Prostate gland (tissue), 2 donors: Measurements from ENCODE around the gene PPA1. TPM values are rescaled to one million over a fixed set of nuclear protein-coding genes. Genes with fewer than 3 reads are reported as not detected.

Experiments
- DNase-seq: peaks from one replicate; pipeline ENCODE4 v3.0.0-alpha.2; 2019; ENCODE audit warnings: low spot score
- H3K27ac ChIP-seq, 2 donors: fragments of 200-600 bp; sonication (generic); 2 replicates each; pipeline ENCODE4 v1.5.1; 2017 to 2019
- H3K27me3 ChIP-seq: fragments of 200-600 bp; sonication (generic); replicated peaks from 2 replicates; pipeline ENCODE4 v1.5.1; 2019; ENCODE audit not compliant: insufficient read depth
- H3K36me3 ChIP-seq, 2 donors: fragments of 200-600 bp; sonication (generic); 1 replicate in 1 of 2; 2 replicates in 1 of 2; pipeline versions ENCODE4 v1.5.1 to v1.8.1; 2017 to 2019
- H3K4me1 ChIP-seq: fragments of 200-600 bp; sonication (generic); replicated peaks from 2 replicates; pipeline ENCODE4 v1.5.1; 2019
- H3K4me3 ChIP-seq, 2 donors: fragments of 200-600 bp; sonication (generic); 2 replicates each; pipeline ENCODE4 v1.5.1; 2017 to 2019
- H3K9me3 ChIP-seq: fragments of 200-600 bp; sonication (generic); 2 replicates; pipeline ENCODE4 v1.5.1; 2017
- CTCF ChIP-seq, 4 experiments: fragments of 200-600 bp in 2 of 4; fragments of 450-650 bp in 2 of 4; sonication (generic) in 2 of 4; IDR thresholded peaks; 1 replicate in 3 of 4; 2 replicates in 1 of 4; pipeline ENCODE4 v1.5.1; 2016 to 2019; ENCODE audit warnings: antibody characterized with exemption in 4 of 4, mild to moderate bottlenecking in 2 of 4, moderate library complexity in 2 of 4
- POLR2A ChIP-seq: fragments of 450-650 bp; IDR thresholded peaks from one replicate; pipeline ENCODE4 v1.6.1; 2016; ENCODE audit warnings: antibody characterized with exemption, mild to moderate bottlenecking
- POLR2AphosphoS5 ChIP-seq: sonication (generic); formaldehyde crosslinking; IDR thresholded peaks from one replicate; pipeline ENCODE4 v1.6.1; 2017; ENCODE audit warnings: antibody characterized with exemption
- WGBS: methylation state at CpG from one replicate; pipeline ENCODE4 v1.1.5; 2018; 5-methylcytosine and 5-hydroxymethylcytosine counted together
- intact Hi-C: fragments of 100-400 bp; cut with DNase I; formaldehyde crosslinking; loops from one replicate; pipeline ENCODE4 v1.14.2; 2022
- total RNA-seq, 2 donors: library from RNA; depleted of rRNA; stranded (reverse); fragments of >200 nt; gene quantifications; one replicate each; pipeline ENCODE4 v1.1.0, GENCODE V29; 2016

The PPA1 gene
- total RNA-seq, 2 donors from 2014 or later: 79.4 to 109 TPM

DNA sequence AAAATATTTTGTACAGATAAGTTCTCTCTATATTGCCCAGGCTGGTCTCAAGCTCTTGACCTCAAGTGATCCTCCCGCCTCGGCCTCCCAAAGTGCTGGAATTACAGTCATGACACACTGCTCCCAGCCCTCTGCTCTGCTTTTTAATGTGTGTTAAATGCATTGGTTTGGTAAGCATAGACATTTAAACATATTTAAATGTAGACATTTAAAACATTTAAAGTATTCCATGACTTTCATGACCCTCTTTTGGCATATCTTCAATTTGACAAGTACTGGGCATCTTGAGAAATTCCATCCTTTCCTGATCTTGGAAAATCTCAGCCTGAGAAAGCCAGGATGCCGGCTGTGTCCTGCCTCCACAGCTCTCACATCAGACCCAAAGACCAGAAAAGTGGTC, 57.7 kb downstream of the PPA1 start:
- no peaks in the 10 kb centered on the region for H3K9me3 ChIP-seq
- intact Hi-C loops: no loop called here
- WGBS: 97% methylated on average over 3 of the region's 3 CpGs
- H3K4me1 ChIP-seq: no peaks in the 10 kb centered on the region
- H3K27me3 ChIP-seq: no peaks in the 10 kb centered on the region
- no peak for TF ChIP-seq POLR2A
- no peak for TF ChIP-seq CTCF (IDR thresholded peaks at IDR 0.05)
- no peak for TF ChIP-seq POLR2AphosphoS5
- no peak overlapping the region for H3K27ac ChIP-seq
- no peak for DNase-seq
- H3K4me3 ChIP-seq: no peak overlapping the region
- H3K36me3 ChIP-seq: no peaks in the 10 kb centered on the region

- Histone ChIP-seq H3K4me1 (no peaks in the 10 kb centered on the region), H3K9me3 (no peaks in the 10 kb centered on the region), H3K27ac (no peak overlapping the region), H3K27me3 (no peaks in the 10 kb centered on the region), H3K36me3 (no peaks in the 10 kb centered on the region), H3K4me3 (no peak overlapping the region)
- no peak for DNase-seq
- intact Hi-C loops: no loop called here
- 46% methylated on average over 4 of the region's 4 CpGs for WGBS
- TF ChIP-seq POLR2A: no peak
- TF ChIP-seq POLR2AphosphoS5: no peak
- TF ChIP-seq CTCF (IDR thresholded peaks at IDR 0.05): no peak
These were observed 59.0 kb downstream of the PPA1 start for GRCh38 chr10:70174058-70174741.

- Histone ChIP-seq H3K36me3 (no peaks in the 10 kb centered on the region), H3K4me3 (peak overlapping the region; percentile 64 to 84), H3K4me1 (no peaks in the 10 kb centered on the region), H3K27ac (peak overlapping the region; percentile 92 to 93), H3K27me3 (no peaks in the 10 kb centered on the region), H3K9me3 (no peaks in the 10 kb centered on the region)
- under 1% methylated on average over 40 of the region's 40 CpGs for WGBS
- intact Hi-C loops: loop anchor here (2.0 kb wide), 1 partner anchor 23 kb away; the partner anchor contains the start of gene TYSND1
- no peak for DNase-seq
- TF ChIP-seq POLR2AphosphoS5 (no peak), POLR2A (no peak), CTCF (IDR thresholded peaks at IDR 0.05) (no peak)
These were observed 63.4 kb downstream of the PPA1 start for GRCh38 chr10:70169649-70170364.

DNA sequence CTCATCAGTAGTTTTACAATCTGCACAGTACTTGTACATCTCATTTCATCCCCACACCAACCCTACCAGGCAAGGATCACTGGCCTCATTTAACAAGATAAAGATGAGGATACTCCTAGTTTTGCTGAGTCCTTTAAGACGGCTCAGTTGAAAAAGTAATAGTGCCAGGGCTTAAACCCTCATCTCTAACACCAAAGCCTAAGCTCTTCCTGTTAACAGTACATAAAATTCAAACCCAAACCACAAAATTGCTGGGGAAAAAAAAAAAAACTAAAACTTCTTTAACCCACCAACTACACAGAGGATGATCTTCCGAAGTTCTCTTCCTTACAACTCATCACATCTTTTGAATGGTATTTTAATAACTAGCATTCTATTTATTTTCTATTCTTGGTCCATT, 64.2 kb downstream of the PPA1 start:
- intact Hi-C loops: no loop called here
- 33% methylated on average over 2 of the region's 2 CpGs for WGBS
- DNase-seq: no peak
- H3K27ac ChIP-seq: no peak overlapping the region
- no peaks in the 10 kb centered on the region for H3K27me3 ChIP-seq
- TF ChIP-seq CTCF (IDR thresholded peaks at IDR 0.05) (no peak), POLR2A (no peak), POLR2AphosphoS5 (no peak)
- H3K4me1 ChIP-seq: no peaks in the 10 kb centered on the region
- no peaks in the 10 kb centered on the region for H3K9me3 ChIP-seq
- peak overlapping the region; percentile 64 to 84 for H3K4me3 ChIP-seq
- no peaks in the 10 kb centered on the region for H3K36me3 ChIP-seq

DNA sequence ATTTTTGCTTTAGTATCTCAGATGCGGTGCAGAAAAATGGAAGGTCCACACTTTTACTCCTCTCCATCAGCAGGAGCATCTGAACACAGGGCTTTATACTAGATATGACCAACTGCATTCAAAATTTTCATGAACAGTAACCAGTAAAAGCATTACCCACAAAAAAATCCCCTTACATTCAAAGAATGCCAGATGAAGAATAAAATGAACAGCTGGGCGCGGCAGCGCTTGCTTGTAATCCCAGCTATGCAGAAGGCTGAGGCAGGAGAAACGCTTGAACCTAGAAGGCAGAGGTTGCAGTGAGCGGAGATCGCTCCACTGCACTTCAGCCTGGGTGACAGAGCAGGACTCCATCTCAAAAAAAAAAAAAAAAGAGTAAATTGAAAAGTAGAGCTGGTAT, 66.0 kb downstream of the PPA1 start:
- DNase-seq: no peak
- H3K4me1 ChIP-seq: no peaks in the 10 kb centered on the region
- H3K9me3 ChIP-seq: no peaks in the 10 kb centered on the region
- H3K27me3 ChIP-seq: no peaks in the 10 kb centered on the region
- intact Hi-C loops: no loop called here
- no peak overlapping the region for H3K27ac ChIP-seq
- TF ChIP-seq POLR2AphosphoS5 (no peak), POLR2A (no peak), CTCF (IDR thresholded peaks at IDR 0.05) (no peak)
- WGBS: 89% methylated on average over 7 of the region's 7 CpGs
- no peaks in the 10 kb centered on the region for H3K36me3 ChIP-seq
- H3K4me3 ChIP-seq: no peak overlapping the region
